ENCODE measurements around the gene ANKRD11.
"Not testable (repeated sequence)": the region's sequence is repeated elsewhere in the genome, so short reads cannot be mapped to it uniquely, and the experiment has no call there.

The ANKRD11 gene

GRCh38 chr16:89473791-89474414 is 16.5 kb downstream of the ANKRD11 start:
- DNase-seq (ENCODE audit: extremely low read depth, low read depth) = no peak
- TF ChIP-seq, protein P1, sequence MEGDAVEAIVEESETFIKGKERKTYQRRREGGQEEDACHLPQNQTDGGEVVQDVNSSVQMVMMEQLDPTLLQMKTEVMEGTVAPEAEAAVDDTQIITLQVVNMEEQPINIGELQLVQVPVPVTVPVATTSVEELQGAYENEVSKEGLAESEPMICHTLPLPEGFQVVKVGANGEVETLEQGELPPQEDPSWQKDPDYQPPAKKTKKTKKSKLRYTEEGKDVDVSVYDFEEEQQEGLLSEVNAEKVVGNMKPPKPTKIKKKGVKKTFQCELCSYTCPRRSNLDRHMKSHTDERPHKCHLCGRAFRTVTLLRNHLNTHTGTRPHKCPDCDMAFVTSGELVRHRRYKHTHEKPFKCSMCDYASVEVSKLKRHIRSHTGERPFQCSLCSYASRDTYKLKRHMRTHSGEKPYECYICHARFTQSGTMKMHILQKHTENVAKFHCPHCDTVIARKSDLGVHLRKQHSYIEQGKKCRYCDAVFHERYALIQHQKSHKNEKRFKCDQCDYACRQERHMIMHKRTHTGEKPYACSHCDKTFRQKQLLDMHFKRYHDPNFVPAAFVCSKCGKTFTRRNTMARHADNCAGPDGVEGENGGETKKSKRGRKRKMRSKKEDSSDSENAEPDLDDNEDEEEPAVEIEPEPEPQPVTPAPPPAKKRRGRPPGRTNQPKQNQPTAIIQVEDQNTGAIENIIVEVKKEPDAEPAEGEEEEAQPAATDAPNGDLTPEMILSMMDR (IDR thresholded peaks at IDR 0.05; ENCODE audit: low read depth, low read length, missing control alignments) = no peak
- no peak overlapping the region for H3K4me3 ChIP-seq (replicated peaks; ENCODE audit: low read depth, low read length)

DNA sequence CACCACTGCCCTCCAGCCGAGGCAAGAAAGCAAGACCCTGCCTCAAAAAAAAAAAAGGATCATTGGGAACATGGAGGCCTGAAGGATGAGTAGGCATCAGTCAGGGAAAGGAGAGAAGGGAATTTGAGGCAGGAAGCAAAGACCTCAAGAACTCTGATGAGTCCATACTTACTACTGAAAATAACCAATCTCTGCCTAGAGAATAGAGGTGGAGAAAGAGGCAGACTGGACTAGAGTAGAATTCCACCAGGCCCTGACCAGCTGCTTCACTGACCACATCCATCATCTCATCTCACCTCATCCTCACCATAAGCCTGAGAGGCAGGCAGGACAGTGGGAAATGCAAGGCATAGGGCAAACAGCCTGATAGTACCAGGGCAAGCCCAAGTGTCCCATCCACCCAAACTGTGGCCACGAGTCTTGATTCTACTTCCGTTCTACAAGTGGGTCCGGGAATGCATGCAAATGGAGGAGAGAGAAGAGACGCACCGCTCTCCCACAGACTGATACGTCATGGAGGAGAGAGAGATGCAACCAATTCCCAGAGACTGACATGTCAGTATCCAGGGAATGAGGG is 17.1 kb downstream of the ANKRD11 start:
- no peak overlapping the region for H3K4me3 ChIP-seq (replicated peaks; ENCODE audit: low read depth, low read length)
- no peak for DNase-seq (ENCODE audit: extremely low read depth, low read depth)
- TF ChIP-seq, protein P1 (IDR thresholded peaks at IDR 0.05; ENCODE audit: low read depth, low read length, missing control alignments) = no peak

GRCh38 chr16:89472711-89473075 is 17.7 kb downstream of the ANKRD11 start:
- TF ChIP-seq, protein P1 (IDR thresholded peaks at IDR 0.05; ENCODE audit: low read depth, low read length, missing control alignments) = no peak
- H3K4me3 ChIP-seq (replicated peaks; ENCODE audit: low read depth, low read length) = no peak overlapping the region
- no peak for DNase-seq (ENCODE audit: extremely low read depth, low read depth)

- no peak overlapping the region for H3K4me3 ChIP-seq (replicated peaks; ENCODE audit: low read depth, low read length)
- DNase-seq (ENCODE audit: extremely low read depth, low read depth) = no peak
- TF ChIP-seq, protein P1 (IDR thresholded peaks at IDR 0.05; ENCODE audit: low read depth, low read length, missing control alignments) = no peak
Observed at GRCh38 chr16:89467382-89467781, 23.0 kb downstream of the ANKRD11 start.

DNA sequence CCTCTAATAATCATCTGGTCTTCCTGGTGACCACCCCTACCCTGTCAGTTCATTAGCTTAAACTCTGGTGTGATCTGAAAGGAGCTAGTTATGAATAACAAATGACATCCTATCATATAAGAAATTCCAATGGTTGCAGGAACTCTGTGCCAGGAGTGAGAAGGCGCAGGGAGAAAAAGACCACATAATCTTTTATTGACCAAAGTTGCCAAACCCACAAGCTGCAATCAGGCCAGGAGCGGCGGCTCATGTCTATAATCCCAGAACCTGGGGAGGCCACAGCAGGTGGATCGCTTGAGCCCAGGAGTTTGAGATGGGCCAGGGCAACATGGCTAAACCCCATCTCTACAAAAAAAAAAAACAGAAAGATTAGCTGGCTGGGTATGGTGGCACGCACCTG is 23.4 kb downstream of the ANKRD11 start:
- DNase-seq (ENCODE audit: extremely low read depth, low read depth) = no peak
- H3K4me3 ChIP-seq (replicated peaks; ENCODE audit: low read depth, low read length) = no peak overlapping the region
- TF ChIP-seq, protein P1 (IDR thresholded peaks at IDR 0.05; ENCODE audit: low read depth, low read length, missing control alignments) = no peak

- not testable (repeated sequence) for H3K4me3 ChIP-seq (replicated peaks; ENCODE audit: low read depth, low read length); DNase-seq (ENCODE audit: extremely low read depth, low read depth)
Observed at GRCh38 chr16:89463312-89463711, 27.0 kb downstream of the ANKRD11 start.

GRCh38 chr16:89462639-89463038 is 27.7 kb downstream of the ANKRD11 start:
- not testable (repeated sequence) for DNase-seq (ENCODE audit: extremely low read depth, low read depth); H3K4me3 ChIP-seq (replicated peaks; ENCODE audit: low read depth, low read length)

DNA sequence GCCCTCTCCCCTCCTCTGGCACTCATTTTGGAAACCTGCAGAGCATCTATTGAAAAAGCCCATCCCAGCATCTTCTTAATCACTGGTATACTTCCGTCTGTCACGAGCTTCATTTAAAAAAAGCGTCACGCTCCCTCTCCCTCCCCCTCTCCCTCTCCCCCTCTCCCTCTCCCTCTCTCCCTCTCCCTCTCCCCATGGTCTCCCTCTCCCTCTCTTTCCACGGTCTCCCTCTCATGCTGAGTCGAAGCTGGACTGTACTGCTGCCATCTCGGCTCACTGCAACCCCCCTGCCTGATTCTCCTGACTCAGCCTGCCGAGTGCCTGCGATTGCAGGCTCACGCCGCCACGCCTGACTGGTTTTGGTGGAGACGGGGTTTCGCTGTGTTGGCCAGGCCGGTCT is 28.5 kb downstream of the ANKRD11 start:
- not testable (repeated sequence) for DNase-seq (ENCODE audit: extremely low read depth, low read depth); H3K4me3 ChIP-seq (replicated peaks; ENCODE audit: low read depth, low read length)
